ENCODE measurements around the gene NEU3.

The NEU3 gene

GRCh38 chr11:75022759-75023396, 34.1 kb downstream of the NEU3 start:
- peak; percentile 99 for TF ChIP-seq CTCF (IDR thresholded peaks at IDR 0.05; ENCODE audit: low read depth, low read length)
- DNase-seq (ENCODE audit: extremely low read depth, low read depth): peak; percentile 62

- no peak for TF ChIP-seq CTCF (IDR thresholded peaks at IDR 0.05; ENCODE audit: low read depth, low read length)
- DNase-seq (ENCODE audit: extremely low read depth, low read depth): no peak
These were observed 34.8 kb downstream of the NEU3 start for GRCh38 chr11:75023446-75024067.

GRCh38 chr11:75024068-75024449, 35.3 kb downstream of the NEU3 start:
- no peak for DNase-seq (ENCODE audit: extremely low read depth, low read depth)
- no peak for TF ChIP-seq CTCF (IDR thresholded peaks at IDR 0.05; ENCODE audit: low read depth, low read length)

- DNase-seq (ENCODE audit: extremely low read depth, low read depth): no peak
- no peak for TF ChIP-seq CTCF (IDR thresholded peaks at IDR 0.05; ENCODE audit: low read depth, low read length)
These were observed 36.1 kb downstream of the NEU3 start for GRCh38 chr11:75024764-75025211.

- no peak for TF ChIP-seq CTCF (IDR thresholded peaks at IDR 0.05; ENCODE audit: low read depth, low read length)
- no peak for DNase-seq (ENCODE audit: extremely low read depth, low read depth)
These were observed 36.8 kb downstream of the NEU3 start for GRCh38 chr11:75025561-75025960.

GRCh38 chr11:75028321-75028720, 39.6 kb downstream of the NEU3 start:
- no peak for DNase-seq (ENCODE audit: extremely low read depth, low read depth)
- no peak for TF ChIP-seq CTCF (IDR thresholded peaks at IDR 0.05; ENCODE audit: low read depth, low read length)

- no peak for DNase-seq (ENCODE audit: extremely low read depth, low read depth)
- no peak for TF ChIP-seq CTCF (IDR thresholded peaks at IDR 0.05; ENCODE audit: low read depth, low read length)
These were observed 40.0 kb downstream of the NEU3 start for GRCh38 chr11:75028724-75029123.
